ENCODE results near the gene CUEDC2. TPM values are rescaled to one million over a fixed set of nuclear protein-coding genes. Genes with fewer than 3 reads are reported as not detected.

CUEDC2 gene
- total RNA-seq, 1 donor from 2014 or later: 72.9 TPM

- H3K4me1 Mint-ChIP-seq (ENCODE audit: unreplicated experiment): no peaks in the 10 kb centered on the region
- H3K27me3 Mint-ChIP-seq (ENCODE audit: unreplicated experiment): peaks cover 3% of the 10 kb centered on the region
- H3K4me3 Mint-ChIP-seq (ENCODE audit: unreplicated experiment): no peak overlapping the region
- peaks cover 42% of the 10 kb centered on the region for H3K36me3 Mint-ChIP-seq (ENCODE audit: low read depth, unreplicated experiment)
- no peak for DNase-seq (ENCODE audit: low spot score)
- TF ChIP-seq CTCF (IDR thresholded peaks at IDR 0.05; ENCODE audit: unreplicated experiment): no peak
- no peak overlapping the region for H3K27ac Mint-ChIP-seq (ENCODE audit: unreplicated experiment)
- no peaks in the 10 kb centered on the region for H3K9me3 Mint-ChIP-seq (ENCODE audit: unreplicated experiment)
Observed at GRCh38 chr10:102375250-102375649, 57.1 kb downstream of the CUEDC2 start.

Small RNA genes within 50 kb of the gene (microRNA-seq; reads per million reads assigned to microRNA genes)
- 1,186 reads per million, percentile 94 among the genes with 10 or more reads in this experiment for gene MIR146B (ENCODE audit: unreplicated experiment)

Other genes with a start within 250 kb of the CUEDC2 start
- not detected for gene ELOVL3, start 206.3 kb downstream of the CUEDC2 start, total RNA-seq (ENCODE audit: unreplicated experiment)
- gene PITX3, start 191.1 kb downstream of the CUEDC2 start, total RNA-seq (ENCODE audit: unreplicated experiment): not detected
- 45.1 TPM for gene GBF1, start 187.0 kb downstream of the CUEDC2 start, total RNA-seq (ENCODE audit: unreplicated experiment)
- gene NFKB2, start 36.9 kb downstream of the CUEDC2 start, total RNA-seq (ENCODE audit: unreplicated experiment): 14.2 TPM
- gene PSD, start 13.8 kb downstream of the CUEDC2 start, total RNA-seq (ENCODE audit: unreplicated experiment): 0.31 TPM
- gene FBXL15, start 11.7 kb downstream of the CUEDC2 start, total RNA-seq (ENCODE audit: unreplicated experiment): 8.7 TPM
- gene C10orf95, start 19.0 kb upstream of the CUEDC2 start, total RNA-seq (ENCODE audit: unreplicated experiment): 0.18 TPM
- 147 TPM for gene ACTR1A, start 70.1 kb upstream of the CUEDC2 start, total RNA-seq (ENCODE audit: unreplicated experiment)
- gene SUFU, start 71.4 kb upstream of the CUEDC2 start, total RNA-seq (ENCODE audit: unreplicated experiment): 44.4 TPM
- 219 TPM for gene TRIM8, start 211.9 kb upstream of the CUEDC2 start, total RNA-seq (ENCODE audit: unreplicated experiment)